HepG2 (cell line): Measurements from ENCODE around the gene ZDHHC11.

Source experiments
- GATAD2A ChIP-seq: IDR thresholded peaks from 2 replicates; pipeline ENCODE4 v1.6.1; 2016
- MED1 ChIP-seq: sonication (generic); formaldehyde crosslinking; IDR thresholded peaks from 2 replicates; pipeline ENCODE4 v1.4.0; 2020; ENCODE audit warnings: missing genetic modification reagents
- NR1H2 ChIP-seq: sonication (generic); formaldehyde crosslinking; IDR thresholded peaks from 2 replicates; pipeline ENCODE4 v1.8.1; 2022; ENCODE audit warnings: low read depth, missing genetic modification reagents, borderline replicate concordance
- SATB2 ChIP-seq: sonication (generic); formaldehyde crosslinking; IDR thresholded peaks from 2 replicates; pipeline ENCODE4 v1.5.0; 2020; ENCODE audit warnings: missing genetic modification reagents
- ZNF382 ChIP-seq: sonication (generic); formaldehyde crosslinking; IDR thresholded peaks from 2 replicates; pipeline ENCODE4 v1.5.0; 2020; ENCODE audit warnings: missing genetic modification reagents, mild to moderate bottlenecking, borderline replicate concordance
- ZNF496 ChIP-seq: sonication (generic); formaldehyde crosslinking; IDR thresholded peaks from 2 replicates; pipeline ENCODE4 v1.8.1; 2023; ENCODE audit warnings: mild to moderate bottlenecking, moderate library complexity, missing genetic modification reagents; ENCODE audit not compliant: insufficient replicate concordance
- TF ChIP-seq, protein P1 (sequence below): sonication (generic); formaldehyde crosslinking; IDR thresholded peaks from 2 replicates; pipeline ENCODE4 v1.5.1; 2020; ENCODE audit warnings: mild to moderate bottlenecking, missing genetic modification reagents, moderate library complexity
- TF ChIP-seq, protein P2 (sequence below): sonication (generic); formaldehyde crosslinking; IDR thresholded peaks from 2 replicates; pipeline ENCODE4 v1.4.0; 2020; ENCODE audit warnings: missing genetic modification reagents
- TF ChIP-seq, protein P3 (sequence below): sonication (generic); formaldehyde crosslinking; IDR thresholded peaks from 2 replicates; pipeline ENCODE4 v1.5.0; 2020; ENCODE audit warnings: mild to moderate bottlenecking, missing genetic modification reagents, moderate library complexity
- TF ChIP-seq, protein P4 (sequence below): sonication (generic); formaldehyde crosslinking; IDR thresholded peaks from 2 replicates; pipeline ENCODE4 v1.8.1; 2022; ENCODE audit warnings: mild to moderate bottlenecking, missing genetic modification reagents
- TF ChIP-seq, protein P5 (sequence below): sonication (generic); formaldehyde crosslinking; IDR thresholded peaks from 2 replicates; pipeline ENCODE4 v1.9.0; 2022; ENCODE audit warnings: missing genetic modification reagents, mild to moderate bottlenecking, borderline replicate concordance
- TF ChIP-seq, protein P6 (sequence below): IDR thresholded peaks from 2 replicates; pipeline ENCODE4 v1.6.1; 2012; ENCODE audit warnings: inconsistent platforms
- TF ChIP-seq, protein P7 (sequence below): sonication (generic); formaldehyde crosslinking; IDR thresholded peaks from 2 replicates; pipeline ENCODE4 v1.4.0; 2020; ENCODE audit warnings: missing genetic modification reagents, borderline replicate concordance

DNA sequence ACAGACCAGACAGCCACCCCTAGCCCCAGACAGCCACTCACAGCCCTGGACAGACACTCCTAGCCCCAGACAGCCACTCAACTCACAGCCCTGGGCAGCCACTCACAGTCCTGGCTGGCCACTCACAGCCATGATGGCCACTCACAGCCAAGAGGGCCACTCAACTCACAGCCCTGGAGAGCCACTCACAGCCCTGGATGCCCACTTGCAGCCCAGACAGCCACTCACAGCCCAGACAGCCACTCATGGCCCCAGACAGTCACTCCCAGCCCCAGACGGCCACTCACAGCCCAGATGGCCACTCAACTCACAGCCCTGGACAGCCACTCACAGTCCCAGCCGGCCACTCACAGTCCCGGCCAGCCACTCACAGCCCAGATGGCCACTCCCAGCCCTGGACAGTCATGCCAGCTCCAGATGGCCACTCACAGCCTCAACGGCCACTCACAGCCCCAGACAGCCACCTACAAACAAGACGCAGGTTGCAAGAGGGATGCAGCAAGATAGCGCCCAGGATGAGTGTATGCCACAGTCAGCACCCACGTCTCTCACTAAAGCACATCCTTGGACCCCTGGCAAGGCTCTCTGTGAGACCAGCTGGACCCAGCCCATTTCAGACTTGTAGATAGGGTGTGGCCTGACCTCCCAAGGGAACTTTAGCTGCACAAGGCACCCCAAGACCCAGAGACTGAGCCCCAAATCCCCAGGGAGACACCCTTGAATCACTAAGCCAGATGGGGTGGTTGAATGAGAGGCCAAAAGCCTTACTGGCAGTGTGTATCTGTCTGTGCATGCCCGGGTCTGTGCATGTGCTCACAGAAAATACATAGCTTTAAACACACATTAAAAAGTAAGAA lies 88.7 kb downstream of the ZDHHC11 start:
- TF ChIP-seq, protein P1, sequence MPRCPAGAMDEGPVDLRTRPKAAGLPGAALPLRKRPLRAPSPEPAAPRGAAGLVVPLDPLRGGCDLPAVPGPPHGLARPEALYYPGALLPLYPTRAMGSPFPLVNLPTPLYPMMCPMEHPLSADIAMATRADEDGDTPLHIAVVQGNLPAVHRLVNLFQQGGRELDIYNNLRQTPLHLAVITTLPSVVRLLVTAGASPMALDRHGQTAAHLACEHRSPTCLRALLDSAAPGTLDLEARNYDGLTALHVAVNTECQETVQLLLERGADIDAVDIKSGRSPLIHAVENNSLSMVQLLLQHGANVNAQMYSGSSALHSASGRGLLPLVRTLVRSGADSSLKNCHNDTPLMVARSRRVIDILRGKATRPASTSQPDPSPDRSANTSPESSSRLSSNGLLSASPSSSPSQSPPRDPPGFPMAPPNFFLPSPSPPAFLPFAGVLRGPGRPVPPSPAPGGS (CRISPR knock-in tag): no peak
- no peak for TF ChIP-seq SATB2
- no peak for TF ChIP-seq MED1
- TF ChIP-seq, protein P2, sequence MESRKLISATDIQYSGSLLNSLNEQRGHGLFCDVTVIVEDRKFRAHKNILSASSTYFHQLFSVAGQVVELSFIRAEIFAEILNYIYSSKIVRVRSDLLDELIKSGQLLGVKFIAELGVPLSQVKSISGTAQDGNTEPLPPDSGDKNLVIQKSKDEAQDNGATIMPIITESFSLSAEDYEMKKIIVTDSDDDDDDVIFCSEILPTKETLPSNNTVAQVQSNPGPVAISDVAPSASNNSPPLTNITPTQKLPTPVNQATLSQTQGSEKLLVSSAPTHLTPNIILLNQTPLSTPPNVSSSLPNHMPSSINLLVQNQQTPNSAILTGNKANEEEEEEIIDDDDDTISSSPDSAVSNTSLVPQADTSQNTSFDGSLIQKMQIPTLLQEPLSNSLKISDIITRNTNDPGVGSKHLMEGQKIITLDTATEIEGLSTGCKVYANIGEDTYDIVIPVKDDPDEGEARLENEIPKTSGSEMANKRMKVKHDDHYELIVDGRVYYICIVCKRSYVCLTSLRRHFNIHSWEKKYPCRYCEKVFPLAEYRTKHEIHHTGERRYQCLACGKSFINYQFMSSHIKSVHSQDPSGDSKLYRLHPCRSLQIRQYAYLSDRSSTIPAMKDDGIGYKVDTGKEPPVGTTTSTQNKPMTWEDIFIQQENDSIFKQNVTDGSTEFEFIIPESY (CRISPR knock-in tag): no peak
- TF ChIP-seq, protein P3, sequence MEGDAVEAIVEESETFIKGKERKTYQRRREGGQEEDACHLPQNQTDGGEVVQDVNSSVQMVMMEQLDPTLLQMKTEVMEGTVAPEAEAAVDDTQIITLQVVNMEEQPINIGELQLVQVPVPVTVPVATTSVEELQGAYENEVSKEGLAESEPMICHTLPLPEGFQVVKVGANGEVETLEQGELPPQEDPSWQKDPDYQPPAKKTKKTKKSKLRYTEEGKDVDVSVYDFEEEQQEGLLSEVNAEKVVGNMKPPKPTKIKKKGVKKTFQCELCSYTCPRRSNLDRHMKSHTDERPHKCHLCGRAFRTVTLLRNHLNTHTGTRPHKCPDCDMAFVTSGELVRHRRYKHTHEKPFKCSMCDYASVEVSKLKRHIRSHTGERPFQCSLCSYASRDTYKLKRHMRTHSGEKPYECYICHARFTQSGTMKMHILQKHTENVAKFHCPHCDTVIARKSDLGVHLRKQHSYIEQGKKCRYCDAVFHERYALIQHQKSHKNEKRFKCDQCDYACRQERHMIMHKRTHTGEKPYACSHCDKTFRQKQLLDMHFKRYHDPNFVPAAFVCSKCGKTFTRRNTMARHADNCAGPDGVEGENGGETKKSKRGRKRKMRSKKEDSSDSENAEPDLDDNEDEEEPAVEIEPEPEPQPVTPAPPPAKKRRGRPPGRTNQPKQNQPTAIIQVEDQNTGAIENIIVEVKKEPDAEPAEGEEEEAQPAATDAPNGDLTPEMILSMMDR (CRISPR knock-in tag): no peak
- TF ChIP-seq, protein P4, sequence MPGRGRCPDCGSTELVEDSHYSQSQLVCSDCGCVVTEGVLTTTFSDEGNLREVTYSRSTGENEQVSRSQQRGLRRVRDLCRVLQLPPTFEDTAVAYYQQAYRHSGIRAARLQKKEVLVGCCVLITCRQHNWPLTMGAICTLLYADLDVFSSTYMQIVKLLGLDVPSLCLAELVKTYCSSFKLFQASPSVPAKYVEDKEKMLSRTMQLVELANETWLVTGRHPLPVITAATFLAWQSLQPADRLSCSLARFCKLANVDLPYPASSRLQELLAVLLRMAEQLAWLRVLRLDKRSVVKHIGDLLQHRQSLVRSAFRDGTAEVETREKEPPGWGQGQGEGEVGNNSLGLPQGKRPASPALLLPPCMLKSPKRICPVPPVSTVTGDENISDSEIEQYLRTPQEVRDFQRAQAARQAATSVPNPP (CRISPR knock-in tag): no peak
- TF ChIP-seq ZNF382: no peak
- TF ChIP-seq, protein P5, sequence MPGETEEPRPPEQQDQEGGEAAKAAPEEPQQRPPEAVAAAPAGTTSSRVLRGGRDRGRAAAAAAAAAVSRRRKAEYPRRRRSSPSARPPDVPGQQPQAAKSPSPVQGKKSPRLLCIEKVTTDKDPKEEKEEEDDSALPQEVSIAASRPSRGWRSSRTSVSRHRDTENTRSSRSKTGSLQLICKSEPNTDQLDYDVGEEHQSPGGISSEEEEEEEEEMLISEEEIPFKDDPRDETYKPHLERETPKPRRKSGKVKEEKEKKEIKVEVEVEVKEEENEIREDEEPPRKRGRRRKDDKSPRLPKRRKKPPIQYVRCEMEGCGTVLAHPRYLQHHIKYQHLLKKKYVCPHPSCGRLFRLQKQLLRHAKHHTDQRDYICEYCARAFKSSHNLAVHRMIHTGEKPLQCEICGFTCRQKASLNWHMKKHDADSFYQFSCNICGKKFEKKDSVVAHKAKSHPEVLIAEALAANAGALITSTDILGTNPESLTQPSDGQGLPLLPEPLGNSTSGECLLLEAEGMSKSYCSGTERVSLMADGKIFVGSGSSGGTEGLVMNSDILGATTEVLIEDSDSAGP (CRISPR knock-in tag): no peak
- TF ChIP-seq GATAD2A: no peak
- TF ChIP-seq, protein P6, sequence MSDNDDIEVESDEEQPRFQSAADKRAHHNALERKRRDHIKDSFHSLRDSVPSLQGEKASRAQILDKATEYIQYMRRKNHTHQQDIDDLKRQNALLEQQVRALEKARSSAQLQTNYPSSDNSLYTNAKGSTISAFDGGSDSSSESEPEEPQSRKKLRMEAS: no peak
- TF ChIP-seq, protein P7, sequence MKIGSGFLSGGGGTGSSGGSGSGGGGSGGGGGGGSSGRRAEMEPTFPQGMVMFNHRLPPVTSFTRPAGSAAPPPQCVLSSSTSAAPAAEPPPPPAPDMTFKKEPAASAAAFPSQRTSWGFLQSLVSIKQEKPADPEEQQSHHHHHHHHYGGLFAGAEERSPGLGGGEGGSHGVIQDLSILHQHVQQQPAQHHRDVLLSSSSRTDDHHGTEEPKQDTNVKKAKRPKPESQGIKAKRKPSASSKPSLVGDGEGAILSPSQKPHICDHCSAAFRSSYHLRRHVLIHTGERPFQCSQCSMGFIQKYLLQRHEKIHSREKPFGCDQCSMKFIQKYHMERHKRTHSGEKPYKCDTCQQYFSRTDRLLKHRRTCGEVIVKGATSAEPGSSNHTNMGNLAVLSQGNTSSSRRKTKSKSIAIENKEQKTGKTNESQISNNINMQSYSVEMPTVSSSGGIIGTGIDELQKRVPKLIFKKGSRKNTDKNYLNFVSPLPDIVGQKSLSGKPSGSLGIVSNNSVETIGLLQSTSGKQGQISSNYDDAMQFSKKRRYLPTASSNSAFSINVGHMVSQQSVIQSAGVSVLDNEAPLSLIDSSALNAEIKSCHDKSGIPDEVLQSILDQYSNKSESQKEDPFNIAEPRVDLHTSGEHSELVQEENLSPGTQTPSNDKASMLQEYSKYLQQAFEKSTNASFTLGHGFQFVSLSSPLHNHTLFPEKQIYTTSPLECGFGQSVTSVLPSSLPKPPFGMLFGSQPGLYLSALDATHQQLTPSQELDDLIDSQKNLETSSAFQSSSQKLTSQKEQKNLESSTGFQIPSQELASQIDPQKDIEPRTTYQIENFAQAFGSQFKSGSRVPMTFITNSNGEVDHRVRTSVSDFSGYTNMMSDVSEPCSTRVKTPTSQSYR: no peak
- no peak for TF ChIP-seq NR1H2 (CRISPR knock-in tag)
- TF ChIP-seq ZNF496 (CRISPR knock-in tag): no peak
